NCI-H69 (cell line): Measurements from ENCODE around the gene CTU2.

Source experiments
- DNase-seq: peaks from one replicate; lab custom pipeline; 2025; lab: John Stamatoyannopoulos, UW

CTU2 gene

DNA sequence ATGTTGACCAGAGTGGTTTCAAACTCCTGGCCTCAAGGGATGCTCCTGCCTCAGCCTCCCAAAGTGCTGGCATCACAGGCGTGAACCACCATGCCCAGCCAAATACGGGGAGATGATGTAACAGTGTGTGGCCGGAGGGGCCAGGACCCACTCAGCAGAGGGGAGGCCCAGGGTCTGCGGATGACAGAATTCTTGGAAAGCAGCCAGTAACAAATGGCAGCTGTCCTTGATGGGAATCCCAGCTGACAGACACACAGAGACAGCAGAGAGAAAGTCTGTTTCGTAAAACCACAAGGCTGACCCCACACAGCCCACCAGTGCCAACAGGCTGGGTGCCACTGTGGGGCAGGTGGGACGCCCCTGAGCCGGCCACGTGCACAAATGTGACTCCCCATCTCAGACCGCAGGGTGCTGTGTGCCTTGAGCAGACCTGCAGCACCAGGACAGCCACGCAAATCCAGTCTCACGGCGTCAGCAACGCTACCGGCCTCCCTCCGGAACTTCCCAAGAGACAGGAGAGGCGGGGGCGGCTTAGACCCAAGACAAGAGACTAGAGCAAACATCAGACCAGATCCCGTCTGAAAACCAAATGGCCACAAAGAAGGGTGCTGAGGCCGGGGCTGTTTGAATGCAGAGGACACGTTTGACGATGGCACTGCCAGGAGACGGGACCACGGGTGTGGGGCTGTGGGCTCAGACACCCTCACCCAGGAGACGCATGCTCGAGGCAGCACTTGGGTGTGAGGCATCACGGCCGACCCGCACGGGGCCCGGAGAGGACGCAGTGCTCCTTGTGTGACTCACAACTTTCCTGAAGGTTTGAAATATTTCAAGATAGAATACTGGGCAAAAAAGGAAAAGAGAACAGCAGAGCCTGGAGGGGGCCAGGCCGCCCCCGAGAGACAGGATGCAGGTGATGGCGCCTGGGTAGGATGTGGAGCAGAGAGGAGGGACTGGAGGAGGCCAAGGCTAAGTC lies 24.6 kb downstream of the CTU2 start:
- DNase-seq = peak; percentile 39

DNA sequence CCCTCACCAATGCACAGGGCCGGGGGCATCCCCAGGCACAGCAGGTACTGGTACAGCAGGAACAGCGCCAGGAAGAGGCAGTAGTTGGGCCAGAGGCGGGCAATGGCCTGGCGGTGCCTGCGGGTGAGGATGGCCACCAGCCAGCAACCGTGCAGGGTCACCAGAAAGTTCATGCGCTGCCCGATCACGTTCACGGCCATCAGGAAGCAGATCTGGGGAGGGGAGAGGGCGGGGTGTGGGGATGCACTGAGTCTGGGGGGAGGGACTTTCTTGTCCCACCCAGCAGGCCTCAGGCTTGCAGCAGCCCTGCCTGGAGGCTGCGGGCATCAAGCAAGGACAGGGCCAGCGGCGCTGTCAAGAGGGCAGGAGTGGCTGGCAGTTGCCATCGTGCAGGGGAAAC lies 25.4 kb downstream of the CTU2 start:
- DNase-seq = peak; percentile 61

DNA sequence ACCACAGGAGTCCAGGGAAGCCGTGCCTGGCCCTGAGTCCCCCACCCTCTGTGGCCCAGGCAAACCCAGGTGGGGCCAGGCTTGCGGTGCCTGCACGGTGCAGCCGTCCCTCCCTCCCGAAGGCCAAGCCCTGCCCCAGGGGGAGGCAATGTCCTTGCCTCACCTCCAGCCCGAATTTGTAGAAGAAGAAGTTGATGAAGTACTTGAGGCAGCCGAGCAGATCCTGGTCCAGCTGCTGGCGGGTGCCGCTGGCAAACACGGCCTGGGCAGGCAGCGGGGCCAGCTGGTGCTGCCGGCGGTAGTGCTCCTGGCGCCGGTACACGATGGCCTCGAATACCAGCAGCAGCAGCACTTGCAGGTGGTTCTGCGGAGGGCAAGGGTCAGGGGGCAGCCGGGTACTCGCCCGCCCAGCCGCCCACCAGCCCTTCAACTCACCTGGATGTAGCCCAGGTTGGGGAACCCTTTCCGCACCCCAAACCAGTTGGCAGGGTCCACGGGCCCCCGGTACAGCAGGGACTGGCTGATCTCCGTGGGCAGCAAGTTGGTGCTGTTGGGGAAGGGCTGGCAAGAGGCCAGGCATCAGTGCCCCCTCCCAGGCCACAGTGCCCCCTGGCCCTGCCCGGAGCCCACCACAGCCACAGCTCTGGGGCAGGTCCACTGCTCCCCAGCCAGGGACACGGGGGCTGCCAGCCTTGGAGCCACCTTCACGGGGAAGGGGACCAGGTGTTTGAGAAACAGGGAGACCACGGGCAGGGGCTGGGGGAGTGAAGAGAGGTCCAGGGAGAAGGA lies 26.1 kb downstream of the CTU2 start:
- DNase-seq = peak; percentile 20

DNA sequence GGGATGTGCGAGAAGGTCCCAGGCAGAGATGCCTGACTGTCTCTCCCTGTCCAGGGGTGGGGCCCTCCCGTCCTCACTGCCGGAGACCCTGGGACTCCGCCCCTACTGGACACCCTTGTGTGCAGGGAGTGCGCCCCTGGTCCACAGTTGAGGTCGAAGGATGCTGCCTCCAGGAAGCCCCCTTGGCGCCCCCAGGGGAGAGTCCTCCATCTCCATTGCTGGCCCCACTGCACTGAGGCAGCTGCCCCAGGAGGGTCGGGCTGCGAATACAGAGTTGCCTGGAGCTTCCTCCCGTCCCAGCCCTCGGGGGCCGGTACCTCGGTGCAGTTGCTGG lies 26.6 kb downstream of the CTU2 start:
- peak; percentile 1 for DNase-seq

DNA sequence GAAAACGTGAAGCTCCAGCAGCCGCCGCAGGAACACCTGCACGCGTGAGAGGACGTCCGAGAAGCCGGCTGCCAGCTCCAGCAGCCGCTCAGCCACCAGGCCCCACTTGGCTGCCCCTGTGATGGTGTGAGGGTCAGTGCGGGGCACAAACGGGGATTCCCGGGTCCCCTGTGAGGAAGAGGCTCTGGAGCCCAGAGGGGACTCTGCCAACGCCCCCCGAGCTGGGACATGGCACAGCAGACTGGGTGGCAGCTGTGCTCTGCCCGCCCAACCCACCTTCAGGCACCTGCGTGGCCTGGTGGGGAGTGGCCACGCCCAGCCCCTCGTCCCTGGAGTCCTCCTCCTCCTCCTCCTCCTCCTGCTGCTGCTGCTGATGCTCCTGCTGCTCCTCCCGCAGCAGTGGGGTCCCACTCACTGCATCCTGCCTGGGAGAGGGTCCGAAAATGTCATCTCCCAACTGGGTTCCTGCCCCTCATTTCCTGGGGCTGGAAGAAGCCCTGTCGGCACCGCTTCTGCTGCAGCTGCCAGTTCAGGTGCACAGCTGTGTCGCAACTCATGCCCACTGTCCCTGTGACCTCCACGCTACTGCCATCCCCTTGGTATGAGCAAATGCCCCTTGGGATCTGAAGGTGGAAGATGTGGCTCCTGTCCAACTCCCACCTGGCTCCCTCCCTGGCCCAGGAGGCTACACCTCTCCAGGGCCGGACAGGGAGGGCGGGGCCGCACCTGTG lies 27.5 kb downstream of the CTU2 start:
- peak; percentile 33 for DNase-seq

DNA sequence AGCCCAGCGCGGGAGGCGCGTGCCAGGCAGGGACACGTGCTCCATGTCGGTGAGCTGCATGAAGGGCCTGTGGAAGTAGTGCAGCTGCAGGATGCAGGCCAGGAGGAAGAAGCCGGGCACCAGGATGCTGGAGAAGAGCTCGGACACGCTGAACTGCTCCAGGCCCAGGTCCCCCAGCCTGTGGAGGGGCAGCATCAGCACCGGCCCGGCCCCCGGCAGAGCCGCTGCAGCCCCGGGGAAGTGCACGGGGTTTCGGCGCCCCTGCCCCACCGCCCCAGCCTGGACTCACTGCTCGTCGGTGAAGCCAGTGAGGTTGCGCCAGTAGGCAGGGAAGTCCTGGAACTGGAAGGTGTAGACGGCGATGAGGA lies 28.0 kb downstream of the CTU2 start:
- DNase-seq = no peak

DNA sequence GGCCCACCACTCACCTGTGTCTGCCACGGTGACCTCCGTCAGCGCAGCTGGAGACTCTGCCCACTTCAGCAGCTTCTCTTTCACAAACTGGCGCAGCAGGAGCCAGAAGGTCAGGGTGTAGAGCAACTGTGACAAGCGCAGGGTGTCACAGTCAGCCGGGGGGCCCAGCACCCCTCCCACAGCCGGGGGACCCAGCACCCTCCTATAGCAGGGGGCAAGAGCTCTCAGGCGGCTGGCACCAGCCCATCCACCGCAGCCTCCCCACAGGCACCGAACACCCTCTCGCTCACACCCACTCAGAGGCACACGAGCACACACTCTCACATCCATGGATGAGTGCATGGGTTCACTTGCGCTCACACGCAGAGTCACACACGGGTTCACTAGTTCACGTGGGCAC lies 28.8 kb downstream of the CTU2 start:
- DNase-seq = no peak

DNA sequence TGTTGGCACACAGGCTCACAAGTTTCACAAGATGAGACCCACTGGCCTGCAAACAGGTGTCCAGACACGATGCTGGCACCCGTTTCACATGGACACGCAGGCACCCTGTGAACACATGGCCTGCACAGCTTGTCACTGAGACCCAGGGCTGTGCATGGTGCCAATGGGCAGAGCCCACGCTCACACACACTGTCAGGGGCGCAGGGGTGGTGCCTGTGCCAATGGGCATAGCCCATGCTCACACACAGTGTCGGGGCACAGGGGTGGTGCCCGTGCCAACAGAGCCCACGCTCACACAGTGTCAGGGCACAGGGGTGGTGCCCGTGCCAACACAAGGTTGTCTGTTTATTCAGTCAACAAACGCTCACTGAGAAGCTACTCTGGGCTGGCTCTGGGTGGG lies 29.3 kb downstream of the CTU2 start:
- no peak for DNase-seq

DNA sequence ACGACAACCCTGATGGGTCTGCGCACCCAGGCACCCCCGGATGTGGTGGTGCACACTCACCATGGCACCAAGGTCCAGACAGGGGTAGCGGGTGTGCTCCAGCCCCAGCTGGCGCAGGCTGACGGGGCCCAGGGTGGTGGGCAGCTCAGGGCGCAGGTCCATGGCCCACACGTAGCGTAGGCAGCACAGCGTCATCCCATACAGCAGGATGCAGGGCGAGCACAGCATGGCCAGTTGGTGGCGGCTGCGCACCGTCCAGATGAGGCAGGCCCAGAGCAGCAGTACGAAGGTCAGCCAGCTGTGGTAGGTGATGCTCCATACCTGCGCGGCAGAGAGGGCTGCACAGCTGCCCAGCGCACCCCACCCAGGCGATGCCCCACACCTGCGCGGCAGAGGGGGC lies 29.8 kb downstream of the CTU2 start:
- peak; percentile 4 for DNase-seq

DNA sequence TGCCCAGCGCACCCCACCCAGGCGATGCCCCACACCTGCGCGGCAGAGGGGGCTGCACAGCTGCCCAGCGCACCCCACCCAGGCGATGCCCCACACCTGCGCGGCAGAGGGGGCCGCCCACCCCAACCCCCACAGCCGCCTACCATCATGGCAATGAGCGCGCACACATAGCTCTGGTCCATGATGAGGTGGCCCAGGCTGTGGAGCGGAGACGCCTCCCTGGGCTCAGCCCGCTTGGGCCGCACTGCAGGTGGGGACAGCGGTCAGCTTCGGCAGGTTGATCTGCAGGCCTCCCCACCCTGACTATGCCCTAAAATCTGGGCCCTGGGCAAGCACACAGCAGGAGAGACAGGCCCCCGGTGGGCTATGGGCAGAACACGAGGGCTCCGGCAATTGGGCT lies 30.2 kb downstream of the CTU2 start:
- DNase-seq = no peak

DNA sequence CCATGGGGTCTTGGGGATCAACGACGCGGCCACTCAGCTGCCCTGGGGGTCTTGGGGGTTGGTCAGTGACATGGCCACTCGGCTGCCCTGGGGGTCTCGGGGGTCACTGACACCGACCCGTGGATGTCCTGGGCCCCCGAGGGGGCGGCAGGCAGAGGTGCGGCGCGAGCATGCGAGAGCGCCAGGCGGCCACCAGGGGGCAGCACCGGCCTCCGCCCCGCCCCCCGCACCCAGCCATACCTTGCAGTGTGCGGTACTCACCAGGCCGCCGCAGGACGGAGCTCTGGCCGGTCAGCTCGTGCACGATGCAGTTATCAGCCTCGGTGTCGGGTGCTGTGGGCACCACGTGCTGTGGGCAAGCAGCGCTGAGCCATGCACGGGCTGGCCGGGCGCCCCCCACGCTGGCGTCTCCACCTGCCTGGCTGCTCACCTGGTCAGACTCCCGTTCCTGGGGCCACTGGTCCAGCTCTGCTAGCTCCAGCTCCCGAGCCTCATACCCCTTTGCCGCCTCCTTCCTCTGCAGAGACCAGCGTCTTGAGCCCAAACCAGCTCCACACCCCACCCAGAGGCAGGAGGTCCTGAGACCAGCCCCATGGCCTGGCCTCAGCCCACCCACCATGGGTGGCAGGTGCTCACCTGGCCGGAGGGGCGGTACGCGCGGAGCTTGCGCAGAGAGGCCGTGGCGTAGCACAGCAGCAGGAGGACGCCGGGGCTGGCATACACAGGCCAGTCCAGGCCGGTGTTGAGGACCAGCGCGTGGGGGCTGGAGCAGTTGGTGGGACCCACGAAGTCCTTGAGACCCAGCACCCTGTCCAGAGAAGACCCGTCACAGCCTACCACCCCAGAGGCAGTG lies 31.2 kb downstream of the CTU2 start:
- peak; percentile 81 for DNase-seq

DNA sequence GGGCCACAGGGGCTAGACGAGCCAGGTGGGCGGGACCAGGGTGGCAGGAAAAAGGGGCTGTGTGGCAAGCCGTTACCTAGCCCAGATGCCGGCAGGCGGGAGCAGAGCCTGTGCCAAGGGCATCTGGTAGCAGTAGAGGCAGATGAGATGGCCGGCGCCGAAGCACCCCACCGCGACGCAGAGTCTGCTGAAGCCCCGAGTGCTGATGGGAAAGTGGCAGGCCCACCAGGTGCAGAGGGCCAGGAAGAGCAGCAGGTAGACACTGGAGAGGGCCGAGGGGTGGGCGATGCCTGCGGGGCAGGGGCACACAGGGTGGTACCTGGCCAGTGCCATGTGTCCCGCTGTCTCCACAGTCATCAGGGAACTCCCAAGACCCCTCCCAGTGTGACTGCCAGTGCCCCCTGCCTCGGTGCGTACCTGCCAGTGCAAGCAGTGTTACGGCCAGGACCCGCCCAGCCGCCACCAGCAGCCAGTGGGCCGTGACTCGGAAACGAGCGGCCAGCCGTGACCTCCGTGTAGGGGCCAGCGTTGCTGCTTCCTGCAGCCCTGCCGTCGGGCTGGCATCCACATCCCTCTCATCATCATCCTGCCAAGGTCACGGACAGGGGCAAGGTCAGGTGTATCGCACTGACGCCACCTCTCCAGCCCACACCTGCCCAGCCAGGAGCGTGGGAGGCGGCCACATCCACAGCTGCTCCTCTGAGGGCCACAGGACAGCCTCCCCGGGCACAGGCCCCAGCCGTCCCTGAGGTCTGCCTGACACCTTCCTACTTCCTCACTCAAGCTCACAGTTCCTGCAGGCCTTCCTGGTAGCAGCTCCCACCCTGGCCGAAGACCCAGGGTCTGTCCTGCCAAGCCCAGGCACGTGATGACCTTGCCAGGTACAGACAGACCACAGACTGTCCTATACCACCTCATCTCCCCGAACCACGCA lies 32.1 kb downstream of the CTU2 start:
- DNase-seq = no peak

DNA sequence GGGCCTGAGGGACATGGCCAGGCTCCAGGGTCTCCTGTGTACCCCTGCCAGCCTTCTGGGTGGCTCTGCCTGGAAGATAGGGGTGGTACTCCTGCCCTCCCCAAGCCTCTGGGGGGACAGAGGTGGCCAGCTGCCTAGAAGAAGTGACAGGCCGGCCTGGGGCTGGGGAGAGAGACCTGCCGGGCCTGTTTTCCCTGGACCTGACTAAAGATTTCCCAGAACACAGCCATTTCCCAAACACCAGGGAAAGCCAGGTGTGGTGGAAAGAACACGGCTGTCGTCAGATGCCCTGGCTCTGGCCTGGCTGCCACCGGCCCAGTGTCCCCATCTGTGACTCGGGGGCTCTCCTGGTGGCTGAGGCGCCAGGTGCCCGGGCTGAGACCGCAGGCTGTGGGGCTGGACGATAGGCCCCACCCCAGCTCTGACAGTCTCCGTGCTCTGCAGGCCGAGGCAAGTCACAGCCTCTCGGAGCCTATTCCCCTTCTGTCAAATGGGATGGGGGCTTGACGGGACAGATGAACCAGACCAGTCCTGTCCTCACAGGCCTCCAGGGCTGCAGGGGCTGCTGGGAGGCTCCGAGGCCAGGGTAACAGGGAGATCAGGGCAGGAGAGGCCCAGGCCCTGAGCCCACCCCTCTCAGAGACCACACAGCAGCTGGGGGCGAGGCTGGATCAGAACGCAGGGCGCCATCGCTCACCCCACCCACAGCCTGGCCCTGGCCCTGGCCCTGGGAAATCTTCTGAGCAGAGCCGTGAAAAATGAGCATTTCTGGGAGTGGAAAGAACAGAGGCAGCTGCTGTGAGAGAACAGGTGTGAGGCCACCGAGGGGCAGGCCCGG lies 33.1 kb downstream of the CTU2 start:
- no peak for DNase-seq

DNA sequence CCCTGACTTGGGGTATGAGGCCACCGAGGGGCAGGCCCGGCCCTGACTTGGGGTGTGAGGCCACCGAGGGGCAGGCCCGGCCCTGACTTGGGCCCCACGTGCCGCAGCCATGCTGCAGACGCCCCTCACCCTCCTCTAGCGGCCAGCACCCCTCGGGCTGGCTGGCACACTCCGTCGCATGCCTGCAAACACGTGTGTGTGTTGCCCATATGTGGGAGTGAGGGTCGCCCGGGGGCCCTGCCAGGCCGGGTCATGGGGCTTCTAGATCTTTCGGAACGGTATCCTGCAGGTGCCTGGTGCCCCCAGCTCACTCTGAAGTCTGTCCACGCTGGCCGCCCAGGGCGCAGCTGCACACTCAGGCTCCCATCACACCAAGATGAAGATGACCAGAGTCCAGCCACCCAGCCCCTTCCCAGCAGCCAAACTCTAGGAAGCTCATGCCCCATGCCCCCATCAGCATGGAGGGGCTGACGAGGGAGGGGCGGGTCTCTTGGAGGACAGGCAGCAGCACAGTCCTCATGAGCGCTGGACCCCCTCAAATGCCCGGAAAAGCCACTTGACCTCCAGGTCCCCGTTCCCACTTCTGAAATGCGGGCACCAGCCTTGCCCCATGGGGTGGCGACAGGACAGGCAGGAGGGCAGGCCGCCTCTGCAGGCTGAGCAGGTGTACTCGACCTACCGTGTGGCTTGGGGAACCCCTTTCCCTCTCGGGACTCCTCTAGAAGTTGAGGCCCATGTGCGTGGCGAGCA lies 33.8 kb downstream of the CTU2 start:
- DNase-seq = no peak

DNA sequence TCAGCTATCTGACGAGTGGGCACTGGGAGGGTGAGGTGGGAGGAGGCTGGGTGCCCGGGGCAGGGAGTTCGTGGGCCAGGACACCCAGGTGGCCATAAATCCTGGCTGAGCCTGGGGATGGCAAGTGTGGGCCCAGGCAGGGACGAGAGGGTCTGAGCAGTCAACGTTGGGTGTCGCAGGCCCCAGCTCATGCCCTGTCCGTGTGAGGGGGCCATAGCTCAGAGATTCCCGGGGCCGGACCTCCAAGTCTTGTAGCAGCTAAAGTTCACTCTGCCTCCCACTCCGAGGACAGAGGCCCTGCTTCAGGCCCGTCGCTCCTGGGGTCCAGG lies 34.4 kb downstream of the CTU2 start:
- DNase-seq = no peak

DNA sequence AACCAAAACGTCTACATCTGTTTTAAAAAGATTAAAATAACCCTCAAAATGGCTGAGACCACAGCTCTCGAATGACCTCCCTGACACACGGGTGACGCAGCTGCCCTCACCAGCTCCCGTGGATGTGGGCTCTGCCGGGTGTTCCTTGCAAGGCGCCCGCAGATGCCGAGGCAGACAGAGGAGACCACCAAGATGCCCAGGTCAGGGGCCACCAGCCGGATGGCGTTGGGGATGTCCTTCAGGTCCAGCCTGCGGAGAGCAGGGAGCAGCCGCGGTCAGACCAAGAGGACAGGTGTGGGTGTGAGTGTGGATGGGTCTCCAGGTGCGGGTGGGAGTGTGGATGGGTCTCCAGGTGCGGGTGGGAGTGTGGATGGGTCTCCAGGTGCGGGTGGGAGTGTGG lies 35.1 kb downstream of the CTU2 start:
- DNase-seq = no peak

DNA sequence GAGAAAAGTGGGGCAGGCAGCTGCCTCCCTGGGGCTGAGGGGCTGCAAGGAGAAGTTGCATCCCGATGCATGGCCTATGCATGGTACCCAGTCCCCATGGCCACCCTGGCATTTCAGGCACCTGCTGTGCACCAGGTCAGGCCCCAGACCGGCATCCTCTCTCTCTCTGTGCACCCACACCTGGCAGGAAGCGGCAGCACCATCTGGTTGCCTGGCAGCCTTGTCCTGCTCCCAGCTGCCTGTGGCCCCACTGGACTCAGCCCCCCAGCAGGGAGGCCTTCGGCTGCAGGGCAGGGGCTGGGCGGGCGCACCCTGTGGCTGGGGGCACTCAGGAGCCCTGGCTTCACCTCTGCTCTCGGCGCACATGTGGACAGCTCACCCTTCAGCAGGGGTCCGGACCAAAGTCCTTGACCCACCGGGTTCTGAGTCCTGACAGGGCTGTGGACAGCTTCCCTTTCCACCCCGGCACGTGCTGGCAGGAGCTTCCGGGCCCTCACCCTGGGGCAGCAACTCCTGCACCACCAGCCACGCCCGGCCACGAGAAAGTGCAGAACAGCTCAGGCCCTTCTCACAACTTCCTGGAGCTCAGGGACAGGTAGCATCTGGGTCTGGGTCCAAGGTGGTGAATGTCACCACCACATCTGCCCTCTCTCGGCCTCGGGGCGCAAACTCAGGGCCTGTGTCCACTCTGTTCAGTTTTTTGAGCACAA lies 36.7 kb downstream of the CTU2 start:
- DNase-seq = peak; percentile 31
